RWPE2 (cell line): ENCODE data around the gene ZNF787.

ENCODE experiments used
- ATAC-seq: fragments of 200-7000 bp; cut with Tn5 transposase; 3 replicates; pipeline ENCODE4 v1.9.1; 2021; ENCODE audit warnings: low read depth
- DNase-seq: peaks from one replicate; pipeline ENCODE4 v3.0.0-alpha.2; 2020; ENCODE audit warnings: low spot score
- H3K27ac ChIP-seq: fragments of 450-650 bp; 2 replicates; pipeline ENCODE4 v1.5.1; 2017; ENCODE audit warnings: mild to moderate bottlenecking; ENCODE audit not compliant: poor library complexity, severe bottlenecking
- H3K27me3 ChIP-seq: fragments of 250-450 bp; sonication (Bioruptor Pico); 2 replicates; pipeline ENCODE4 v1.5.1; 2021; ENCODE audit warnings: mild to moderate bottlenecking, moderate library complexity; ENCODE audit not compliant: insufficient read depth, poor library complexity, severe bottlenecking
- H3K36me3 ChIP-seq: fragments of 250-450 bp; sonication (Bioruptor Pico); 2 replicates; pipeline ENCODE4 v1.5.1; 2020; ENCODE audit warnings: low read depth, mild to moderate bottlenecking, moderate library complexity
- H3K4me1 ChIP-seq: fragments of 250-450 bp; sonication (Bioruptor Pico); 2 replicates; pipeline ENCODE4 v1.5.1; 2021; ENCODE audit warnings: mild to moderate bottlenecking, moderate library complexity; ENCODE audit not compliant: insufficient read depth, poor library complexity, severe bottlenecking
- H3K4me3 ChIP-seq: fragments of 250-450 bp; sonication (Bioruptor Pico); 2 replicates; pipeline ENCODE4 v1.5.1; 2021; ENCODE audit warnings: mild to moderate bottlenecking, moderate library complexity; ENCODE audit not compliant: severe bottlenecking
- H3K9me3 ChIP-seq: fragments of 250-450 bp; sonication (Bioruptor Pico); 2 replicates; pipeline ENCODE4 v1.5.1; 2021; ENCODE audit warnings: mild to moderate bottlenecking, moderate library complexity; ENCODE audit not compliant: severe bottlenecking
- TF ChIP-seq, protein P1 (sequence below): fragments of 450-650 bp; IDR thresholded peaks from one replicate; pipeline ENCODE4 v1.5.1; 2017; ENCODE audit warnings: mild to moderate bottlenecking, moderate library complexity; ENCODE audit not compliant: poor library complexity, severe bottlenecking

ZNF787 gene

DNA sequence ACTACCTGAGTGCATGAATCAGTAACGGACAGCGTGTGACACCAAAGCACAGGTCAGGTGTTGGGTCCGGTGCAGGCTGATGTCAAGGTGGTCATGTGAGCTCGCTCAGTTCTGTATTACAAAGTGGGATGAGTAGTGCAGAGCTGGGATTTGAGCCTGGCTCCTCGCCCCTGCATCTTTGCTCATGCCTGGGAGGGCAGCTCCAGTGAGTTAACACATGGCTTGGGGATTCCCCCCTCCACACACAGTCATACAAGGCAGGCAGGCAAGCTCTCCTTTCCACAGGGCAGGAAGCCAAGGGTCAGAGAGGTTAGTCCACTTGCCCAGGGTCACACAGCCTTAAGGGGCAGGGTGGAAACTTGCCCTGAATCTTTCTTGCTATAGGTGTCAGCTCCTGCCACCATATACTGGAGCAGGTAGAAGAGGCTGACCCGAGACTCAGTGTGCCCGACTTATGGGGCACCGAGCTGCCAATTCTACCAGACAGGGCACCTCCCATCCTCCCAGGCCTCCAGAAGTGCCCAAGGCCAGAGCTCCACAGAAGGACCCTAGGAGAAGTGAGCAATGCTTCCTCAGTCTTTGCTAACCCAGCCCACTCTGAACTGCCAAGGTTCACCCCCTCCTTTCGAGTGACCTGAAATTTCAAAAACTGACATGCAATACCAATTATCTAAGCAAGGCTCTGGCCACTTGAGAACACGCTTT, 35.4 kb downstream of the ZNF787 start:
- H3K4me1 ChIP-seq, result no peaks in the 10 kb centered on the region
- peak; percentile 28; the same call in 1 of the 3 replicates for ATAC-seq
- H3K9me3 ChIP-seq, result no peaks in the 10 kb centered on the region
- peaks cover 10% of the 10 kb centered on the region for H3K36me3 ChIP-seq
- H3K4me3 ChIP-seq, result no peak overlapping the region
- TF ChIP-seq, protein P1, sequence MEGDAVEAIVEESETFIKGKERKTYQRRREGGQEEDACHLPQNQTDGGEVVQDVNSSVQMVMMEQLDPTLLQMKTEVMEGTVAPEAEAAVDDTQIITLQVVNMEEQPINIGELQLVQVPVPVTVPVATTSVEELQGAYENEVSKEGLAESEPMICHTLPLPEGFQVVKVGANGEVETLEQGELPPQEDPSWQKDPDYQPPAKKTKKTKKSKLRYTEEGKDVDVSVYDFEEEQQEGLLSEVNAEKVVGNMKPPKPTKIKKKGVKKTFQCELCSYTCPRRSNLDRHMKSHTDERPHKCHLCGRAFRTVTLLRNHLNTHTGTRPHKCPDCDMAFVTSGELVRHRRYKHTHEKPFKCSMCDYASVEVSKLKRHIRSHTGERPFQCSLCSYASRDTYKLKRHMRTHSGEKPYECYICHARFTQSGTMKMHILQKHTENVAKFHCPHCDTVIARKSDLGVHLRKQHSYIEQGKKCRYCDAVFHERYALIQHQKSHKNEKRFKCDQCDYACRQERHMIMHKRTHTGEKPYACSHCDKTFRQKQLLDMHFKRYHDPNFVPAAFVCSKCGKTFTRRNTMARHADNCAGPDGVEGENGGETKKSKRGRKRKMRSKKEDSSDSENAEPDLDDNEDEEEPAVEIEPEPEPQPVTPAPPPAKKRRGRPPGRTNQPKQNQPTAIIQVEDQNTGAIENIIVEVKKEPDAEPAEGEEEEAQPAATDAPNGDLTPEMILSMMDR, result no peak
- no peak for DNase-seq
- H3K27ac ChIP-seq, result no peak overlapping the region
- no peaks in the 10 kb centered on the region for H3K27me3 ChIP-seq

DNA sequence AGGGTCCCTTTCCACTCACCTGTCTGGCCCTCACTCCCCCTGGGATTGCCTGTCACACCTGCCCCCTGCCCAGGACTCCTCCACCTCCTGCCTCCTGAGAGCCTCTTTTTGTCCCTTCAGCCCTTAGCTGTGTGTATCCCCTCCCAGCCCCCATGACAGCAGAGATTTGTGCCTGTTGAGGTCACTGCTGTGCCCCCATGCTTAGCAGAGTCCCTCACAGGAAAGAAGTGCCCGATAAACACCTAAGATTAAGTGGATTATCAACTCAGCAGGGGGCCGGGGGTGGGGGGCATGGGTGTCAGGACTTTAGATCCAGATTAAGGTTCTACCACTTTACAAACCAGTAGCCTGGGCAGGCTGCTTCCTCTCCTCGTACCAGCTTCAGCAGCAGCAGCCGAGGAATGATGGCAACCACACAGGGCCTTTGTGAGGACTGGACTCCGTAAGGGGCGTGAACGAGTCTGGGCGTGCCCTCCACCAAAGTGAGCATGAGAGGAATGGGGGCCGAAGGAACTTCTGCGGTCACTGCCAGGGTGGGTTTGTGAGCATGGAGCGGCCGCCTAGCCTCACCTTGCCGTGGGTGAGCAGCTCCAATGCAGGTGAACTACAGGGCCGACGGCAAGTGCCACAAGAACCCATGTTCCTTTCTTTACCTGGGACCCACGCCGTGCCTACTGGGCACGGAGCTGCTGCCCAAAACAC, 36.1 kb downstream of the ZNF787 start:
- Histone ChIP-seq H3K36me3 (peaks cover 2% of the 10 kb centered on the region; the same call in 1 of the 2 replicates), H3K27ac (no peak overlapping the region), H3K4me3 (no peak overlapping the region), H3K9me3 (no peaks in the 10 kb centered on the region), H3K4me1 (no peaks in the 10 kb centered on the region), H3K27me3 (no peaks in the 10 kb centered on the region)
- DNase-seq (no peak), ATAC-seq (no peak)
- TF ChIP-seq, protein P1, result no peak

DNA sequence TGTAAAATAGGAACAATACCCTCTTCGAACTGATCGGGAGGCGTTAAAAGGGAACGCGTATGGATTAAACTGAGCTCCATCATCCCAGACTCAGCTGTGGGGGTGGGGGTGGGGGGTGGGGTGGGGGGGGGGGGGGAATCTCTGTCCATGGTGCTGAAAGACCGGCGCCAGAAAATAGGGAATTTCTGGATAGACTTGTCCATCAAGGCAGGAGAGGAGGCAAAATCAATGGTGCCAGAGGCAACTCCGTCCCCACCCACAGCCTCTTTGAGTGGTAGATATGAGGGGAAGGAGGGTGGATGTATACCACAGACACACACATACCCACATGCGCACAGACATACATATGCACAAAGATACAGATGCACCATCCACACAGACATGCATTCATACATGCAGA, 37.4 kb downstream of the ZNF787 start:
- DNase-seq (no peak), ATAC-seq (no peak)
- Histone ChIP-seq H3K36me3 (no peaks in the 10 kb centered on the region), H3K27me3 (no peaks in the 10 kb centered on the region), H3K27ac (no peak overlapping the region), H3K4me3 (no peak overlapping the region), H3K4me1 (no peaks in the 10 kb centered on the region), H3K9me3 (no peaks in the 10 kb centered on the region)
- TF ChIP-seq, protein P1, result no peak

DNA sequence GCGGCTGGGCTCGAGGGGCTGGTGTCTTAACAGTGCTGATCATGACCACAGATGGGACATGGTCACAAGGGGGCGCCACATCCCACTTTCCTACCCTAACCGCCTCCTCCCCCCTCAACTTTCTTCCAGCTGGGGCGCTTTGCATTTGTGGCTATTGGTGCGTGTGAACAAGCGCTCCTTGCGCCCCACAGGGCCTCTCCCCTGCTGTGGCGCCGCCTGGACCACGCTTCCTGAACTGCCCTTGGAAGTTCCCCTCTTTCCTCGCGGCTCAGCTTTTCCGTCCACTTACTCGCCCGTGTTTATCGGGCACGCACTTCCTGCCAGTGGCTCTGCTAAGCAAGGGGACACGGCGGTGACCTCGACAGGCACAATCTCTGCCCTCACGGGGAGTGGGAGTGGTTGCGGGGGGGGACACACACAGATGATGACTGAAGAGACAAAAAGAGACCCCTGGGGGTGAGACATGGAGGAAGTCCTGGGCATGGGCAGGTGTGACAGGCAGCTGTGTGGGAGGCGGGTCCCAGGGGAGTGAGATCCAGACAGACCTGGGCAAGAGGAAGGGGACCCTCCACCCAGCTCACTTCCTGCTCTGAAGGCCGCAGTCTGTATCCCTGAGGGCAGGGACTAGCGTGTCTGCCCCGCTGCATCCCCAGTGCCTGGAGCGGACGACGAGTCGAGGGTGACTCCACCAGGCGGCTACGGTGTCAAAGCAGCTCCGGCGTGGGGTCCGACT, 40.3 kb downstream of the ZNF787 start:
- no peaks in the 10 kb centered on the region for H3K36me3 ChIP-seq
- H3K4me3 ChIP-seq, result no peak overlapping the region
- H3K9me3 ChIP-seq, result no peaks in the 10 kb centered on the region
- no peak overlapping the region for H3K27ac ChIP-seq
- TF ChIP-seq, protein P1, result no peak
- H3K4me1 ChIP-seq, result no peaks in the 10 kb centered on the region
- no peaks in the 10 kb centered on the region for H3K27me3 ChIP-seq
- DNase-seq, result no peak
- ATAC-seq, result peak; percentile 28; the same call in 2 of the 3 replicates
